Stimulated activated naive CD8-positive, alpha-beta T cell treated with anti-CD3 and anti-CD28 coated beads, Interleukin-15, Interleukin-2, amounts not matched to agents 100 U/mL and 50 U/mL, for 24 hours (primary cell): ENCODE results near the gene PPP1R15A.
"Not testable (repeated sequence)": the region's sequence is repeated elsewhere in the genome, so short reads cannot be mapped to it uniquely, and the experiment has no call there.

Experiments used
- ATAC-seq: fragments of 150-1000 bp; cut with Tn5 transposase; one replicate; pipeline ENCODE4 v1.10.0; 2021
- DNase-seq: peaks from one replicate; pipeline ENCODE4 v3.0.0; 2021

The PPP1R15A gene

GRCh38 chr19:48859711-48860572, 12.3 kb upstream of the PPP1R15A start:
- ATAC-seq (no peak), DNase-seq (peak; percentile 24)

GRCh38 chr19:48861313-48861712, 10.9 kb upstream of the PPP1R15A start:
- ATAC-seq = no peak

DNA sequence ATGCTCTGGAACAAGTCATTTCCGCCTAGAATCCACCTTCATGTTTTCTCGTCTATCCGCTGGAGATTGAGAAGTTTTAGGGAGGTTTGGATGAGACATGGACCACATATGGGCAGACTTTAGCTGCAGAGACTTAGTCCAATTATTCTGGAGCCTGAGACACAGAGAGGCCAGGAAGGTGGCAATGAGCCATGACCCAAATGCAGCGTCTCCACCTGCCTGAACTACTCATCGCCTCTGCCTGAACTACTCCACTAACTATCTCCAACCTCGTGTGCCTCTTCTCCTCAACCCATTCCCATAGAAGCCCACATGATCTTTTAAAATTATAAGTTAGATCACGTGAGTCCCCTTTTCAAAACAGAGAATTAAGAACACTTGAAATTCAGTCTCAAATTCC, 9.4 kb upstream of the PPP1R15A start:
- no peak for DNase-seq
- no peak for ATAC-seq

More at GRCh38 chr19:48861313-48861712, 10.9 kb upstream of the PPP1R15A start:
- no peak for DNase-seq

DNA sequence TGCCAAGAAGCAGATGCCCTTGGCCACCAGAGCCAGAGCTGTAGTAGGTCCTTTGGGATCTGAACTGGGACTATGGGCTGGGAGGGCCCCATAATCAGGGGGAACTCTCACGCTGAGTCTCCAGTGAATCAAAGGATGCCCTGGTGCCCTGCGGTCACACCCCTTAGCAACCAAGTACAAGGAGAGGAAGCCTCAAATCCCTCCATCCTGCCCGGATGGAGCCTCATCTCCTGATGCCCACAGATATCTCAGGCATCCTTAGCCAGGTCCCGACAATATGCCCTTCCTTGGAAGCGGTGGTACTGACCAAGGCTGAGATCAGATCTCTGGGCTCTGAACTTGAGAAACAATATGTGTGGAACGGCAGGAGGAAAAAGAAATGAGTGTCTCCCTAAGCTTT, 5.5 kb upstream of the PPP1R15A start:
- no peak for DNase-seq
- ATAC-seq = no peak

- DNase-seq = no peak
- ATAC-seq = no peak
Observed at GRCh38 chr19:48867123-48867745, 5.0 kb upstream of the PPP1R15A start.

- ATAC-seq (no peak), DNase-seq (no peak)
Observed at GRCh38 chr19:48867746-48868113, 4.5 kb upstream of the PPP1R15A start.

DNA sequence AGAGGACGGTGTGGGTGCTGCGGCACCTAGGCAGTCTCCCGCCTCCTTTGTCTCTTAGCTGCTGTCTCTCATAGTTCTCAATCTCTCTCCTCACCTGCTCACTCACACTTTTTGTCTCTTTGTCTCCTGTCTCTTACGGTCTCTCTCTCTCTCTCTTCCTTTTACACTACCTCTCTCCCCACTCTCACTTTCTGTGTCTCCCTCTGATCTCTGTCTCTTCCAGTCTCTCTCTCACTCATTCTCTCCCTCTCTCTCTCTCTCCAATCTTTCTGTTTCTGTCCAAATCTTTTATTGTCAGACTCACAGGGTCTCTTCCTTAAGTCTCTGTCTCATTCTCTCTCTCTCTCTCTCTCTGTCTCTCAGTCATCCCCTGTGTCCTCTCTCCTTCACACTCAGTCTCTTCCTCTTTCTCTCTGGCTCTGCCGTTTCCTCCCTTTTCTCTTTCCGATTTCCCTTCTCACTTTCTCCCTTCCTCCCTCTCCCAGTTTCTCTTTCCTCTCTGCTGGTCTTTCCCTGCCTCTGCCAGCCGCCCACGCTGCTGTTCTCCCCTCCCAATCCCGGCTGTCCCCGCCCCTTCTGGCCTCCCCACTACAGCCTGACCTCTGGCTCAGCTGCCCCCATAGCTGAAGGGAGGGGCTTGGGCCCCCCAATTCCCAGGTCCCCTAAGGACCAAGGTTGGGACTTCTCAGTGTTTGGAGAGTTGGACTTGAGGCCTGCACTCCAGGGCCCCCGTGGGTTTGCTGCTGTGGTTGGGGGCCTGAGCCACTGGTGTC, 3.9 kb upstream of the PPP1R15A start, which contains the start of gene PLEKHA4:
Gene PLEKHA4, minus strand, starts transcription at position 504 of the 773 bp plus-strand sequence. CDS start 997 bp downstream, outside the sequence.
- ATAC-seq (no peak), DNase-seq (no peak)

DNA sequence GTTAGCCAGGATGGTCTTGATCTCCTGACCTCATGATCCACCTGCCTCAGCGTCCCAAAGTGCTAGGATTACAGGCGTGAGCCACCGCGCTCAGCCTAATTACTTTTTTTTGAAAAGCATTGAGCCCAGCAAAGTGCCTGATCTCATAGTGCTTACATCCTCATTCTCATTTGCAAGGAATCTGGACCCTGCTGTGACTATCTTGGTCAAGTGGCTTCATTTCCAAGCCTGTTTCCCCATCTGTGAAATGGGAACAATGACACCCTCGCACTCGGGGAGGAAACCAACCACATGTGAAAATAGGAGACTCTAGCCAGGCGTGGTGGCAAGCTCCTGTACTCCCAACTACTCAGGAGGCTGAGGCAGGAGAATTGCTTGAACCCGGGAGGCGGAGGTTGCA, 2.2 kb upstream of the PPP1R15A start:
- ATAC-seq (no peak), DNase-seq (no peak)

DNA sequence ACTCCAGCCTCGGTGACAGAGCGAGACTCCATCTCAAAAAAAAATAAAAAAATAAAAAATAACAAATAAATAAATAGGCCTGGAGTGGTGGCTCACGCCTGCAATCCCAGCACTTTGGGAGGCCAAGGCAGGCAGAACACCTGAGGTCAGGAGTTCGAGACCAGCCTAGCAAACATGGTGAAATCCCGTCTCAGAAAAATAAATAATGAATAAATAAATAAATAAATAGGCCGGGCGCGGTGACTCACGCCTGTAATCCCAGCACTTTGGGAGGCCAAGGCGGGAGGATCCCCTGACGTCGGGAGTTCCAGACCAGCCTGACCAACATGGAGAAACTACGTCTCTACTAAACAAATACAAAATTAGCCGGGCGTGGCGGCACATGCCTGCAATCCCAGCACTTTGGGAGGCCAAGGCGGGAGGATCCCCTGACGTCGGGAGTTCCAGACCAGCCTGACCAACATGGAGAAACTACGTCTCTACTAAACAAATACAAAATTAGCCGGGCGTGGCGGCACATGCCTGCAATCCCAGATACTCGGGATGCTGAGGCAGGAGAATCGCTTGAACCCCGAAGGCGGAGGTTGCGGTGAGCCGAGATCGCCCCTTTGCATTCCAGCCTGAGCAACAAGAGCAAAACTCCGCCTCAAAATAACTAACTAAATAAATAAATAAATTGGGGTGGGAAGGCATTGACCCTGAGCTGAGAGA, 595 bp upstream of the PPP1R15A start:
- not testable (repeated sequence) for DNase-seq, ATAC-seq

DNA sequence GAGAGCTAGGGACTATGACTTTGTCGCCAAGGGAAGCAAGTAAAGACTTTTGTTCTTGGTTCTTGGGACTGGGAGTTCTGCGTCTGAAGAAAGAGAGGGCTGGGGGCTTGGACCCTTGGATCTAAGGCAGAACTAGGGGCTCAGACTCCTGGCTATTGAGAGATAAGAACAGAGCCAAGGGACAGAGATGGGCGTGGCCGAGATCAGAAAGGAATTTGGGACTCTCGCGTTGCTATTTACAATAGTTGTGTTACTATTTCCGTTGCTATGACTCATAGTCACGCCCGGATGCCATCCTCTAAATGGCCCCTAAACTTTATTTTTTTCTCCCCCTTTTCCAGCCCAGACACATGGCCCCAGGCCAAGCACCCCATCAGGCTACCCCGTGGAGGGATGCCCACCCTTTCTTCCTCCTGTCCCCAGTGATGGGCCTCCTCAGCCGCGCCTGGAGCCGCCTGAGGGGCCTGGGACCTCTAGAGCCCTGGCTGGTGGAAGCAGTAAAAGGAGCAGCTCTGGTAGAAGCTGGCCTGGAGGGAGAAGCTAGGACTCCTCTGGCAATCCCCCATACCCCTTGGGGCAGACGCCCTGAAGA, 759 bp downstream of the PPP1R15A start:
- ATAC-seq (peak; percentile 47), DNase-seq (peak; percentile 77)

GRCh38 chr19:48873476-48874302, 1.5 kb downstream of the PPP1R15A start:
- DNase-seq (no peak), ATAC-seq (no peak)

DNA sequence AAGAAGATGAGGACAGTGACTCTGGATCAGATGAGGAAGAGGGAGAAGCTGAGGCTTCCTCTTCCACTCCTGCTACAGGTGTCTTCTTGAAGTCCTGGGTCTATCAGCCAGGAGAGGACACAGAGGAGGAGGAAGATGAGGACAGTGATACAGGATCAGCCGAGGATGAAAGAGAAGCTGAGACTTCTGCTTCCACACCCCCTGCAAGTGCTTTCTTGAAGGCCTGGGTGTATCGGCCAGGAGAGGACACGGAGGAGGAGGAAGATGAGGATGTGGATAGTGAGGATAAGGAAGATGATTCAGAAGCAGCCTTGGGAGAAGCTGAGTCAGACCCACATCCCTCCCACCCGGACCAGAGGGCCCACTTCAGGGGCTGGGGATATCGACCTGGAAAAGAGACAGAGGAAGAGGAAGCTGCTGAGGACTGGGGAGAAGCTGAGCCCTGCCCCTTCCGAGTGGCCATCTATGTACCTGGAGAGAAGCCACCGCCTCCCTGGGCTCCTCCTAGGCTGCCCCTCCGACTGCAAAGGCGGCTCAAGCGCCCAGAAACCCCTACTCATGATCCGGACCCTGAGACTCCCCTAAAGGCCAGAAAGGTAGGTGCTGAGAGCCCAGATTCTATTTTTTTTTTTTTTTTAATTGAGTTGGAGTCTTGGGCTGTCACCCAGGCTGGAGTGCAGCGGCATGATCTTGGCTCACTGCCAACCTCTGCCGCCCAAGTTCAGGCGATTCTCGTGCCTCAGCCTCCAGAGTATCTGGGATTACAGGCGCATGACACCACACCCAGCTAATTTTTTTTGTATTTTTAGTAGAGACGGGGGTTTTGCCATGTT, 2.3 kb downstream of the PPP1R15A start:
- no peak for ATAC-seq
- DNase-seq = peak; percentile 34

DNA sequence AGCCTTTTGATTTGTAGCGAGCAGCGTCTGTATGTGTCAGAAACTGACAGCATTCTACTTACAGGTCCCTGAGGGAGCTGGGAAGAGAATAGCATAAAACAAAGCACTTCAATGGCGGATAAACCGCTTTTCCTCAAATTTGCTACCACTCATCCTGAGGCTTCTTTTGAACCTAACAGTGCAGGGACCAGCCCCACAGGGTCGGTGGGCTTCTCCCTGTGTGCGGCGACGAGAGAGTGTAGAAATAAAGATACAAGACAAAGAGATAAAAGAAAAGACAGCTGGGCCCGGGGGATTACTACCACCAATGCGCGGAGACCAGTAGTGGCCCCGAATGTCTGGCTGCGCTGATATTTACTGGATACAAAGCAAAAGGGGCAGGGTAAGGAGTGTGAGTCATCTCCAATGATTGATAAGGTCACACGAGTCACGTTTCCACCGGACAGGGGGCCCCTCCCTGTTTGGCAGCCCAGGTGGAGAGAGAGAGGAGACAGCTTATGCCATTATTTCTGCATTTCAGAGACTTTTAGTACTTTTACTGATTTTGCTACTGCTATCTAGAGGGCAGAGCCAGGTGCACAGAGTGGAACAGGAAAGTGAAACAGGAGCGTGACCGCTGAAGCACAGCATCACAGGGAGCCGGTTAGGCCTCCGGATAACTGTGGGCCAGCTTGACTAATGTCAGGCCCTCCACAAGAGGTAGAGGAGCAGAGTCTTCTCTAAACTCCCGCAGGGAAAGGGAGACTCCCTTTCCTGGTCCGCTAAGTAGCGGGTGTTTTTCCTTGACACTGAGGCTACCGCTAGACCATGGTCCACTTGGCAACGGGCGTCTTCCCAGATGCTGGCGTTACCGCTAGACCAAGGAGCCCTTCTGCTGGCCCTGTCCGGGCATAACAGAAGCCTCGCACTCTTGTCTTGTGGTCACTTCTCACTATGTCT, 4.1 kb downstream of the PPP1R15A start:
- not testable (repeated sequence) for ATAC-seq
- DNase-seq = peak; percentile 61

DNA sequence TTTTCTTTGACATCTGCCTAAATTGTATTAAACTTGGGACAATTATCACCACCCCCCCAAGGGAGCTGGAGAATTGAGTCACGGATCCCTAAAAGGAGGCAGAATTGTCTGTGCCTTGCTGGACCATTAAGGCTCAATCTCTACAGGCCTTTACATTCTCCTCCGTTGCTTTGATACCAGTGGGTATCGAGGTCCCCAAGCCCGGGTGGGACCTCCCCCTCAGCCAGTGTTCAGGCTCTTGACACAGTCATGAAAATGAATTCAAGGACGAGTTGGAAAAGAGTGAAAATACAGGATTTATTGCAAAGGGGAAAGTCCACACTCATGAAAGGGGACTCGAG, 5.6 kb downstream of the PPP1R15A start:
- DNase-seq = no peak
- no peak for ATAC-seq

GRCh38 chr19:48878196-48879024, 6.2 kb downstream of the PPP1R15A start:
- no peak for ATAC-seq
- no peak for DNase-seq

DNA sequence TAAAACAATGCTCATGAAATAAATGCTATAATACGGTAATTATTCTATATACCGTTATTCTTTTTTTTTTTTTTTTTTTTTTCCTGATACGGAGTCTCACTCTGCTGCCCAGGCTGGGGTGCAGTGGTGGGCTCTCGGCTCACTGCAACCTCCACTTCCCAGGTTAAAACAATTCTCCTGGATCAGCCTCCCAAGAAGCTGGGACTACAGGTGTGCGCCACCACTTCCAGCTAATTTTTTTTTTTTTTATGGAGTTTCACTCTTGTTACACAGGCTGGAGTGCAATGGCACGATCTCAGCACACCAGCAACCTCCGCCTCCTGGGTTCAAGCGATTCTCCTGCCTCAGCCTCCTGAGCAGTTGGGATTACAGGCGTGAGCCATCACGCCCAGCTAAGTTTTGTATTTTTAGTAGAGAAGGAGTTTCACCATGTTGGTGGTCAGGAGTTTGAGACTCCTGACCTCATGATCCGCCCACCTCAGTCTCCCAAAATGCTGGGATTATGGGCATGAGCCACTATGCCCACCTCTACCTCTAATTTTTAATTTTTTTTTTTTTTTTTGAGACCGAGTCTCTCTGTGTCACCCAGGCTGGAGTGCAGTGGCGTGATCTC, 6.9 kb downstream of the PPP1R15A start:
- ATAC-seq = no peak
- DNase-seq = no peak

DNA sequence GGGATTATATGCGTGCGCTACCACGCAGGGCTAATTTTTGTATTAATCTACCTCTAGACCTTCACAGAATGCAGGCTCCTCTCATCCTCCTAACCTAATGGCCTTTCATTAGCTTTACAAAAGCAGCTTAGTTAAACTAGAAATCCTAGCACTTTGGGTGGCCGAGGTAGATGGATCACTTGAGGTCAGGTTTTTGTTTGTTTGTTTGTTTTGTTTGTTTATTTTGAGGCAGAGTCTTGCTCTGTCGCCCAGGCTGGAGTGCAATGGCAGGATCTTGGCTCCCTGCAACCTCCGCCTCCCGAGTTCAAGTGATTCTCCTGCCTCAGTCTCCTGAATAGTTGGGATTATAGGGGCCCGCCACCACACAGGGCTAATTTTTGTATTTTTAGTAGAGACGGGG, 7.5 kb downstream of the PPP1R15A start:
- DNase-seq, ATAC-seq: not testable (repeated sequence)
